ENCODE measurements around the gene ATP9B. TPM values are rescaled to one million over a fixed set of nuclear protein-coding genes. Genes with fewer than 3 reads are reported as not detected.

The ATP9B gene
- total RNA-seq, 1 experiment from 2014 or later = 20.9 TPM

DNA sequence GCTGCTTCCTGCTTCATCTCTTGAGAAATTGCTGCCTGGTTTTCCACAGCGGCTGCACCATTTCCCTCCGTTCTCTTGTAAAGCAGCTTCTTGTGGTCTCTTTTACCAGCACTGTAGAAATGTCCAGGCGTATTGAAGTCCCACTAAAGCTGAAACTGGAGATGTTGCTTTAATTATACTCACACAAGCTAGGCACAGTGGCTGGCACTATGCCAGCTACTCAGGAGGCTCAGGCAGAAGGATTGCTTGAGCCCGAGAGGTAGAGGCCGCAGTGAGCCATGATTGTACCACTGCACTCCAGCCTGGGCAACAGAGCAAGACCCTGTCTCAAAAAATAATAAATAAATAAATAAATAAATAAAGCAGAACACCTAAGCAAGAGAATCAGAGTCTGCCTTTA is 19.2 kb upstream of the ATP9B start:
- Histone ChIP-seq H4K20me1 (ENCODE audit: control insufficient read depth, insufficient read depth, insufficient read length) (no peaks in the 10 kb centered on the region), H3K27me3 (ENCODE audit: insufficient read depth, low read length) (no peaks in the 10 kb centered on the region), H2AK5ac (ENCODE audit: insufficient read length, low read length) (no peak overlapping the region), H2BK15ac (ENCODE audit: low read depth, low read length) (no peak overlapping the region), H2BK20ac (ENCODE audit: low read depth, low read length, poor library complexity, severe bottlenecking) (no peak overlapping the region), H3K27ac (ENCODE audit: insufficient read length, low read depth, low read length) (no peak overlapping the region), H3K79me2 (ENCODE audit: insufficient read depth, low read length) (no peaks in the 10 kb centered on the region), H3K4me2 (ENCODE audit: insufficient read depth, insufficient read length, low read length) (no peak overlapping the region), H3K4me1 (ENCODE audit: insufficient read depth, low read length) (no peaks in the 10 kb centered on the region), H3K18ac (ENCODE audit: insufficient read length, low read depth, low read length) (no peak overlapping the region), H3T11ph (ENCODE audit: low read length) (no peak overlapping the region), H2BK120ac (ENCODE audit: low read depth, low read length, poor library complexity, severe bottlenecking) (no peak overlapping the region), H4K5ac (ENCODE audit: insufficient read length, low read depth, low read length) (no peak overlapping the region), H3K56ac (ENCODE audit: insufficient read length, low read depth, low read length) (no peak overlapping the region), H3K23me2 (ENCODE audit: insufficient read length, low read depth, low read length, poor library complexity, severe bottlenecking) (no peaks in the 10 kb centered on the region), H3K14ac (ENCODE audit: insufficient read depth, low read length) (no peak overlapping the region), H3K79me1 (ENCODE audit: insufficient read depth, low read depth, low read length, poor library complexity, severe bottlenecking) (no peaks in the 10 kb centered on the region), H2BK5ac (ENCODE audit: insufficient read length, low read length) (no peak overlapping the region), H2AFZ (ENCODE audit: low read length) (no peak overlapping the region), H3K9ac (ENCODE audit: extremely low read depth, insufficient read length, low read length) (no peak overlapping the region), H3K4ac (ENCODE audit: low read depth, low read length) (no peak overlapping the region), H3K9me3 (ENCODE audit: control insufficient read depth, low read depth, low read length) (no peaks in the 10 kb centered on the region), H2BK12ac (ENCODE audit: insufficient read length, low read depth, low read length) (no peak overlapping the region), H4K91ac (ENCODE audit: insufficient read length, low read depth, low read length) (no peak overlapping the region), H4K8ac (replicated peaks; ENCODE audit: insufficient read length, low read depth, low read length) (no peak overlapping the region), H3K23ac (ENCODE audit: insufficient read length, low read depth, low read length) (no peak overlapping the region)
- Mint-ChIP-seq H3K9me3 (no peaks in the 10 kb centered on the region), H3K36me3 (ENCODE audit: insufficient read depth in 1 of 3, low read depth in 3 of 3) (no peaks in the 10 kb centered on the region), H3K4me3 (no peak overlapping the region), H3K27ac (no peak overlapping the region), H3K27me3 (ENCODE audit: low read depth) (peaks cover 10% of the 10 kb centered on the region; the same call in 1 of the 2 replicates), H3K4me1 (peaks cover 0 to 9% of the 10 kb centered on the region in 2 experiments; a peak in 2 of 4 replicates)
- DNase-seq = no peak
- TF ChIP-seq, protein P1, sequence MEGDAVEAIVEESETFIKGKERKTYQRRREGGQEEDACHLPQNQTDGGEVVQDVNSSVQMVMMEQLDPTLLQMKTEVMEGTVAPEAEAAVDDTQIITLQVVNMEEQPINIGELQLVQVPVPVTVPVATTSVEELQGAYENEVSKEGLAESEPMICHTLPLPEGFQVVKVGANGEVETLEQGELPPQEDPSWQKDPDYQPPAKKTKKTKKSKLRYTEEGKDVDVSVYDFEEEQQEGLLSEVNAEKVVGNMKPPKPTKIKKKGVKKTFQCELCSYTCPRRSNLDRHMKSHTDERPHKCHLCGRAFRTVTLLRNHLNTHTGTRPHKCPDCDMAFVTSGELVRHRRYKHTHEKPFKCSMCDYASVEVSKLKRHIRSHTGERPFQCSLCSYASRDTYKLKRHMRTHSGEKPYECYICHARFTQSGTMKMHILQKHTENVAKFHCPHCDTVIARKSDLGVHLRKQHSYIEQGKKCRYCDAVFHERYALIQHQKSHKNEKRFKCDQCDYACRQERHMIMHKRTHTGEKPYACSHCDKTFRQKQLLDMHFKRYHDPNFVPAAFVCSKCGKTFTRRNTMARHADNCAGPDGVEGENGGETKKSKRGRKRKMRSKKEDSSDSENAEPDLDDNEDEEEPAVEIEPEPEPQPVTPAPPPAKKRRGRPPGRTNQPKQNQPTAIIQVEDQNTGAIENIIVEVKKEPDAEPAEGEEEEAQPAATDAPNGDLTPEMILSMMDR (conservative IDR thresholded peaks at IDR 0.05) = no peak
- no CpG with 5 or more reads among the region's 5 CpGs for WGBS (ENCODE audit: extremely low coverage, insufficient read length, low lambda C conversion rate)
